GM12878 (cell line): Measurements from ENCODE around the gene MEIOSIN. TPM values are rescaled to one million over a fixed set of nuclear protein-coding genes. Genes with fewer than 3 reads are reported as not detected.

Experiments used
- BCL11A ChIP-seq: IDR thresholded peaks from 2 replicates; pipeline ENCODE4 v1.6.1; 2011; ENCODE audit warnings: low read depth, low read length
- BHLHE40 ChIP-seq, 2 experiments: fragments of 450-650 bp in 1 of 2; IDR thresholded peaks; 2 replicates each; pipeline ENCODE4 v1.6.1; 2011 to 2017; ENCODE audit warnings: low read depth in 2 of 2, borderline replicate concordance in 1 of 2, improper control_type of control experiment in 1 of 2, low read length in 1 of 2, mild to moderate bottlenecking in 1 of 2
- DPF2 ChIP-seq: fragments of 450-650 bp; IDR thresholded peaks from 2 replicates; pipeline ENCODE4 v1.6.1; 2017; ENCODE audit warnings: mild to moderate bottlenecking
- EGR1 ChIP-seq, 2 experiments: IDR thresholded peaks; 1 replicate in 1 of 2; 2 replicates in 1 of 2; pipeline ENCODE4 v1.6.1; 2011 to 2012; ENCODE audit warnings: low read depth in 2 of 2, low read length in 2 of 2, borderline replicate concordance in 1 of 2, mild to moderate bottlenecking in 1 of 2, moderate library complexity in 1 of 2
- GATAD2B ChIP-seq: fragments of 450-650 bp; conservative IDR thresholded peaks from 2 replicates; pipeline ENCODE4 v1.6.1; 2017; ENCODE audit warnings: low read depth, mild to moderate bottlenecking, moderate library complexity
- IKZF2 ChIP-seq, 2 experiments: fragments of 450-650 bp; IDR thresholded peaks; 2 replicates each; pipeline ENCODE4 v1.6.1; 2017; ENCODE audit warnings: mild to moderate bottlenecking in 2 of 2, moderate library complexity in 2 of 2
- IRF4 ChIP-seq: IDR thresholded peaks from 2 replicates; pipeline ENCODE4 v1.6.1; 2011; ENCODE audit warnings: low read depth, low read length
- LARP7 ChIP-seq: fragments of 450-650 bp; IDR thresholded peaks from 2 replicates; pipeline ENCODE4 v1.6.1; 2017; ENCODE audit warnings: mild to moderate bottlenecking
- MEF2B ChIP-seq: fragments of 450-650 bp; IDR thresholded peaks from 2 replicates; pipeline ENCODE4 v1.6.1; 2018; ENCODE audit warnings: mild to moderate bottlenecking, moderate library complexity; ENCODE audit not compliant: partially characterized antibody, poor library complexity, severe bottlenecking
- MTA2 ChIP-seq: fragments of 450-650 bp; IDR thresholded peaks from 2 replicates; pipeline ENCODE4 v1.6.1; 2016; ENCODE audit warnings: low read depth, mild to moderate bottlenecking, moderate library complexity
- MTA3 ChIP-seq: IDR thresholded peaks from 2 replicates; pipeline ENCODE4 v1.6.1; 2012; ENCODE audit warnings: low read length, inconsistent platforms, borderline replicate concordance
- NFIC ChIP-seq: IDR thresholded peaks from 2 replicates; pipeline ENCODE4 v1.6.1; 2012; ENCODE audit warnings: low read depth, mild to moderate bottlenecking, inconsistent platforms, low read length, moderate library complexity
- NFYB ChIP-seq: IDR thresholded peaks from 2 replicates; pipeline ENCODE4 v1.6.1; 2011; ENCODE audit warnings: low read depth, mild to moderate bottlenecking, low read length, improper control_type of control experiment, moderate library complexity; ENCODE audit not compliant: insufficient read depth
- NR2F1 ChIP-seq: fragments of 450-650 bp; conservative IDR thresholded peaks from 2 replicates; pipeline ENCODE4 v1.6.1; 2017; ENCODE audit warnings: mild to moderate bottlenecking
- PAX8 ChIP-seq: fragments of 450-650 bp; IDR thresholded peaks from 2 replicates; pipeline ENCODE4 v1.6.1; 2017; ENCODE audit warnings: mild to moderate bottlenecking, moderate library complexity
- POLR2AphosphoS5 ChIP-seq: IDR thresholded peaks from 2 replicates; pipeline ENCODE4 v1.6.1; 2011; ENCODE audit warnings: mild to moderate bottlenecking, low read length, inconsistent platforms
- SPI1 ChIP-seq: IDR thresholded peaks from 2 replicates; pipeline ENCODE4 v1.6.1; 2011; ENCODE audit warnings: low read depth, mild to moderate bottlenecking, low read length, moderate library complexity, borderline replicate concordance; ENCODE audit not compliant: insufficient read depth
- TCF12 ChIP-seq: IDR thresholded peaks from 2 replicates; pipeline ENCODE4 v1.6.1; 2011; ENCODE audit warnings: low read depth, mild to moderate bottlenecking, low read length
- ZNF207 ChIP-seq: fragments of 450-650 bp; IDR thresholded peaks from 2 replicates; pipeline ENCODE4 v1.6.1; 2014; ENCODE audit warnings: antibody characterized with exemption, mild to moderate bottlenecking, borderline replicate concordance
- ZNF274 ChIP-seq: IDR thresholded peaks from one replicate; pipeline ENCODE4 v1.8.0; 2011; ENCODE audit not compliant: insufficient read length, insufficient read depth
- polyA plus RNA-seq, 11 experiments: library from polyadenylated mRNA; depleted of rRNA in 4 of 11; unstranded in 6 of 11; stranded (reverse) in 5 of 11; fragments of >200 nt; fragmentation: Nextera tagmentation in 4 of 11; fragmentation: Illumina TruSeq in 1 of 11; extraction: Ambion mirVana in 4 of 11; extraction: Trizol in 1 of 11; gene quantifications; 1 replicate in 1 of 11; 2 replicates in 10 of 11; pipeline versions ENCODE4 v1.2.1 to v1.2.3, GENCODE V29; 2011 to 2016; ENCODE audit warnings: inconsistent platforms in 2 of 11, missing spikeins in 2 of 11, low read depth in 1 of 11
- total RNA-seq, 4 experiments: library from RNA; depleted of rRNA in 3 of 4; stranded (reverse); fragments of >200 nt in 3 of 4; fragmentation: Illumina TruSeq in 1 of 4; extraction: Trizol in 1 of 4; gene quantifications; 2 replicates each; pipeline versions ENCODE4 v1.2.1 to v1.2.3, GENCODE V29; 2013 to 2021

The MEIOSIN gene
- total and polyA plus RNA-seq, 10 of the 15 experiments (the other 5 are each of a cell fraction or from before 2014, with no cell fraction given) = 0.05 to 0.66 (median 0.14) TPM; not detected in 4

GRCh38 chr19:45729800-45730290 is 3.4 kb upstream of the MEIOSIN start (continued):
- TF ChIP-seq PAX8 (no peak), GATAD2B (peak; percentile 74), MTA3 (peak; percentile 74; the same call in 1 of the 2 replicates), IRF4 (peak; percentile 55; the same call in 1 of the 2 replicates), BHLHE40 (IDR thresholded peaks at IDR 0.05; ENCODE audit: borderline replicate concordance in 1 of 2, low read depth in 2 of 2, low read length in 1 of 2) (peak in 1 of 2 experiments; percentile 35; a peak in 1 of 4 replicates), EGR1 (IDR thresholded peaks at IDR 0.05; ENCODE audit: borderline replicate concordance in 1 of 2, low read depth in 2 of 2, low read length in 2 of 2) (peak in 1 of 2 experiments; percentile 90; a peak in 2 of 3 replicates), SPI1 (0 out of 2 replicates have a peak, but pooled peaks have one; percentile 4), LARP7 (no peak), NR2F1 (peak; percentile 46; the same call in 1 of the 2 replicates), BCL11A (0 out of 2 replicates have a peak, but pooled peaks have one; percentile 14), ZNF274 (no peak), POLR2AphosphoS5 (peak; percentile 71), ZNF207 (no peak), NFIC (peak; percentile 24; the same call in 1 of the 2 replicates), DPF2 (0 out of 2 replicates have a peak, but pooled peaks have one; percentile 39), MEF2B (peak; percentile 70), NFYB (0 out of 2 replicates have a peak, but pooled peaks have one; percentile 29), MTA2 (peak; percentile 79), IKZF2 (IDR thresholded peaks at IDR 0.05) (peak; percentile 74 to 83), TCF12 (0 out of 2 replicates have a peak, but pooled peaks have one; percentile 41)
- TF ChIP-seq, all 136 proteins: peak for 22
